Activated naive CD4-positive, alpha-beta T cell treated with anti-CD3 and anti-CD28 coated beads, Interleukin-2, amount 10 ng/mL, durations not matched to agents 7 days and 5 days (primary cell): ENCODE data around the gene GKN1.

Experiments
- CTCF ChIA-PET: fragments of 350-600 bp; sonication (Branson Sonifier 250); formaldehyde crosslinking; loops from one replicate; lab custom pipeline; 2021; ENCODE audit warnings: antibody characterized with exemption; lab: Charles Lee
- DNase-seq: peaks from one replicate; pipeline ENCODE4 v3.0.0-alpha.2; 2020
- H3K27ac Mint-ChIP-seq: one replicate; pipeline ENCODE4 v1.8.0; 2021; ENCODE audit warnings: mild to moderate bottlenecking, moderate library complexity, mixed read lengths
- H3K27me3 Mint-ChIP-seq: one replicate; pipeline ENCODE4 v1.8.0; 2021; ENCODE audit warnings: mild to moderate bottlenecking, mixed read lengths
- H3K36me3 Mint-ChIP-seq: one replicate; pipeline ENCODE4 v1.8.0; 2021; ENCODE audit warnings: mixed read lengths
- H3K4me1 Mint-ChIP-seq: one replicate; pipeline ENCODE4 v1.8.0; 2021; ENCODE audit warnings: mixed read lengths
- H3K4me3 Mint-ChIP-seq: one replicate; pipeline ENCODE4 v1.8.0; 2021; ENCODE audit warnings: mild to moderate bottlenecking, moderate library complexity, mixed read lengths
- H3K9me3 Mint-ChIP-seq: one replicate; pipeline ENCODE4 v1.8.0; 2021; ENCODE audit warnings: mixed read lengths

GKN1 gene

DNA sequence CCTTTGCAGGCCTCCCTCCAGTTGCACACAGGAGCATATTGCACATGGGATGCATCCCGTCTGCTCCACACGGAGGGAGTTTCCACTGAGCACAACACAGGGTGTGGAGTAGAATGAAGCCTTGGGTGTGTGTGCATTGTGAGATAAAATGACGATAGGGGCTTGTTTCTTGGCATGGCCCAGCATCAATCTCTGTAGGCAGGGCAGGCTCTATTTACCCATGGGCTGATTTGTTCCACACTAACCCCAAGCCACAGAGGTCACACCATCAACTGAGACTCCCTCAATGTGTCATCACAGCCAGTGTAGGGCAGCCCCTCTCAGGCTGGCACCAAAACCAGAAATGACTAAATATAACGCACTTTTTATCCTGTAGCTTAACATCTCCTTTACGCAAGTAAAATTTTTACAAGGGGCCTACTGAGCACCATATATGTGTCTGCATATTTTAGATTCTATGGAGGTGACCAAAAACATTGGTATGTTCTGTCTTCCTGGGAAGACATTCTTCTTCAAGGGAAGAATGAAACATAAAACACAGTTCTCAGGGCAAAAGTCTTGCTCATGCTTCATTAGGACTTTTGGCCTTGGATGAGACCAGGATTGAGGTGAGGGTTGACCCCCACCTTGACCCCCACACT is 2.7 kb upstream of the GKN1 start:
- no peak for DNase-seq
- H3K27ac Mint-ChIP-seq = no peak overlapping the region
- H3K9me3 Mint-ChIP-seq = no peaks in the 10 kb centered on the region
- H3K4me1 Mint-ChIP-seq = no peaks in the 10 kb centered on the region
- no peak overlapping the region for H3K4me3 Mint-ChIP-seq
- peaks cover 28% of the 10 kb centered on the region for H3K27me3 Mint-ChIP-seq
- H3K36me3 Mint-ChIP-seq = no peaks in the 10 kb centered on the region
- CTCF ChIA-PET = no interaction called here

DNA sequence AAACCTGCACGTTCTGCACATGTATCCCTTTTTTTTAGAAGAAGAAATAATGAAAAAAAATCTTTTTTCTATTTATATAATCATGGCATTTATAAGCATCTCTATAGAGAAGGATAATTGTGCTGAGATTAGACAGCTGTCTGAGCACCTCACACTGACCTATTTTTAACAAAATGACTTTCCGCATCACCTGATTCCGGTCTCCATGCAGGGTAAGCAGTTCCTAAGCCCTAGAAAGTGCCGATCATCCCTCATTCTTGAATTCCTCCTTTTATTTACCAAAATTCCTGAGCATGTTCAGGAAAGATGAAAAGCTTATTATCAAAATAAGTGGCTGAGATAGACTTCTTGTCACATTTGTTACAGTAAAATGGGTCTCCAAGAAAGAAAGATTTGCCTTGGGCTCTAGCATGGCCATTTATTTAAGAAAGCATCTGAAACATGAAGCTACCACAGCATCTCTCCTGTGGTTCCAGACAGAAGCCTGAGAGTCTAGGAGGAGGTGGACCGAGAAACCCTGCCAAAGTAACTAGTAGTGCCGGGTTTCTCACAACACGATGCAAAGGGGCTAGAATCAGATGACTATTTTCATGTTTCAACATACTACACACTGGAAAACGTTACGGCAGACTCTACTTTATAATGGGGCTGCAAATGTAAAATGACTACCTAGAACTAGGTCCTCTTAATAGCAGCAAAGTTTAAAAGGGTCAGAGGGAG is 670 bp downstream of the GKN1 start:
- no peak for DNase-seq
- H3K36me3 Mint-ChIP-seq = no peaks in the 10 kb centered on the region
- no peak overlapping the region for H3K4me3 Mint-ChIP-seq
- peaks cover 32% of the 10 kb centered on the region for H3K27me3 Mint-ChIP-seq
- no peaks in the 10 kb centered on the region for H3K4me1 Mint-ChIP-seq
- H3K9me3 Mint-ChIP-seq = no peaks in the 10 kb centered on the region
- CTCF ChIA-PET = interaction anchor here (0.6 to 1.0 kb wide), 2 partner anchors 32 to 50 kb away, joined by 3 to 4 read pairs; no protein-coding TSS in a partner anchor
- no peak overlapping the region for H3K27ac Mint-ChIP-seq

DNA sequence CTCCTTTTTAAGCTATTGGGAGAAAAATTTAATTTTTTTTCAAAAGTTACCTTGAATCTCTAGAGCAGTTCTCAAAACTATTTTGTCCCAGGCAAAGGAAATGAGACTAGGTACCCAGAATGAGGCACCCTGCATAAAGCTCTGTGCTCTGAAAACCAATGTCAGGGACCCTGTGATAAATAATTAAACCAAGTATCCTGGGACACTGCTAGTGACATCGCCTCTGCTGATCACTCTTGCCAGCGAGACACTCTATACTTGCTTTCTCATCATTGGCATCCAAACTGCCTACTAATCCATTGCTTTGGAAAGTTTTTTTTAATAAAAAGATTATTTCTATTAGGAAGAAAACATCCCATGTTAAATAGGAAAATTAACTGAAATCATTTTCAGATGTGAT is 1.4 kb downstream of the GKN1 start:
- Mint-ChIP-seq H3K4me1 (no peaks in the 10 kb centered on the region), H3K27me3 (peaks cover 32% of the 10 kb centered on the region), H3K9me3 (no peaks in the 10 kb centered on the region), H3K4me3 (no peak overlapping the region), H3K36me3 (no peaks in the 10 kb centered on the region), H3K27ac (no peak overlapping the region)
- DNase-seq = no peak
- CTCF ChIA-PET = interaction anchor here (1.0 kb wide), 1 partner anchor 33 kb away, joined by 4 read pairs; no protein-coding TSS in a partner anchor

DNA sequence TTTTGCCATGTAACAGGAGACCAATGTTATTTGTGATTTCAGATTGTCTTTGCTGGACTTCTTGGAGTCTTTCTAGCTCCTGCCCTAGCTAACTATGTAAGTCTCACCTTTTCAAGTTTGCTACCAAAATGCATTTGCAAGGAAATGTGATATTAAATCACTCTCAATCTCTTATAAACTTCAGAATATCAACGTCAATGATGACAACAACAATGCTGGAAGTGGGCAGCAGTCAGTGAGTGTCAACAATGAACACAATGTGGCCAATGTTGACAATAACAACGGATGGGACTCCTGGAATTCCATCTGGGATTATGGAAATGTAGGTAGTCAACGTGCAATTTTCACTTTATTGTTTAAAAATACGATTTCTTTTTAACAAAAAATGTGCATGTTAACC is 3.0 kb downstream of the GKN1 start:
- Mint-ChIP-seq H3K4me3 (no peak overlapping the region), H3K9me3 (no peaks in the 10 kb centered on the region), H3K27me3 (peaks cover 37% of the 10 kb centered on the region), H3K4me1 (no peaks in the 10 kb centered on the region), H3K27ac (no peak overlapping the region), H3K36me3 (no peaks in the 10 kb centered on the region)
- DNase-seq = no peak
- CTCF ChIA-PET = no interaction called here

- no peak for DNase-seq
- H3K9me3 Mint-ChIP-seq = no peaks in the 10 kb centered on the region
- peaks cover 37% of the 10 kb centered on the region for H3K27me3 Mint-ChIP-seq
- no peak overlapping the region for H3K27ac Mint-ChIP-seq
- no peaks in the 10 kb centered on the region for H3K4me1 Mint-ChIP-seq
- no peaks in the 10 kb centered on the region for H3K36me3 Mint-ChIP-seq
- H3K4me3 Mint-ChIP-seq = no peak overlapping the region
- CTCF ChIA-PET = no interaction called here
Measured at GRCh38 chr2:68978098-68978497, 3.7 kb downstream of the GKN1 start.

DNA sequence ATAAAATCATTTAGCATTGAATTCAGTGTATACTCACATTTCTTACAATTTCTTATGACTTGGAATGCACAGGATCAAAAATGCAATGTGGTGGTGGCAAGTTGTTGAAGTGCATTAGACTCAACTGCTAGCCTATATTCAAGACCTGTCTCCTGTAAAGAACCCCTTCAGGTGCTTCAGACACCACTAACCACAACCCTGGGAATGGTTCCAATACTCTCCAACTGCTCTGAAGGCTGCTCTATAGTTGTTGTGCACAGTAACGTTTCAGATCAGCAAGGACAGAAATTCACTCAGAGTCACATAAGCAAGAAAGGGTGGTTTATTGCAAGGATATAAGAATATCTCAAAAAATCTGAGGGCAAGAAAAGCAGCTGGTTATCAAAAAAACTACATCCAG is 6.5 kb downstream of the GKN1 start:
- Mint-ChIP-seq H3K27ac (no peak overlapping the region), H3K36me3 (no peaks in the 10 kb centered on the region), H3K4me3 (no peak overlapping the region), H3K4me1 (no peaks in the 10 kb centered on the region), H3K27me3 (peaks cover 19% of the 10 kb centered on the region), H3K9me3 (no peaks in the 10 kb centered on the region)
- no peak for DNase-seq
- CTCF ChIA-PET = no interaction called here

GRCh38 chr2:68987021-68987503 is 12.6 kb downstream of the GKN1 start:
- CTCF ChIA-PET = no interaction called here
- Mint-ChIP-seq H3K4me1 (no peaks in the 10 kb centered on the region), H3K27me3 (peaks cover 12% of the 10 kb centered on the region), H3K36me3 (no peaks in the 10 kb centered on the region), H3K9me3 (no peaks in the 10 kb centered on the region), H3K27ac (no peak overlapping the region), H3K4me3 (no peak overlapping the region)
- no peak for DNase-seq

DNA sequence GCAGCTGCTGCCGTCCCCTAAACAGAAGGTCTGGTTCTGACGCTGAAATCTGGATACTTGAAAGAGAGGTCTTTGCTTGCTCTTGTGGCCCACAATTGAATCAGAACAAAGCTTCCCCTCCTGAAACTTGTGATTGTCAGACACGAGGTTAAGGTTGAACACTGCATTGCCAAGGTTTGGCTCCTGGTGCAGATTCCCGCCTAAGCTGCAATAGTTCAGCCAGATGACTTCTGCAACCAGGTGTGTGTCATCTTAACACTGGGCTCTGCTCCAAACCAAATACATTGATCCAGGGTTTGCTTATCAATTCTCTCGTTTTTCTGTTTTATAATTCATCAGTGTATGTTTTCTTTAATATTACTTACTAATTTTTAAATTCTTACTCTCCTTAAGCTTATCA is 14.6 kb downstream of the GKN1 start:
- no peak overlapping the region for H3K27ac Mint-ChIP-seq

GRCh38 chr2:68992341-68992740 is 17.9 kb downstream of the GKN1 start:
- Mint-ChIP-seq H3K9me3 (no peaks in the 10 kb centered on the region), H3K4me3 (no peak overlapping the region), H3K4me1 (no peaks in the 10 kb centered on the region), H3K27me3 (peaks cover 33% of the 10 kb centered on the region), H3K27ac (no peak overlapping the region), H3K36me3 (no peaks in the 10 kb centered on the region)
- DNase-seq = no peak
- CTCF ChIA-PET = no interaction called here

More for the DNA sequence above, 14.6 kb downstream of the GKN1 start:
- H3K4me1 Mint-ChIP-seq = no peaks in the 10 kb centered on the region
- H3K4me3 Mint-ChIP-seq = no peak overlapping the region
- no peaks in the 10 kb centered on the region for H3K36me3 Mint-ChIP-seq
- H3K9me3 Mint-ChIP-seq = no peaks in the 10 kb centered on the region
- peaks cover 23% of the 10 kb centered on the region for H3K27me3 Mint-ChIP-seq
- CTCF ChIA-PET = no interaction called here
- no peak for DNase-seq

DNA sequence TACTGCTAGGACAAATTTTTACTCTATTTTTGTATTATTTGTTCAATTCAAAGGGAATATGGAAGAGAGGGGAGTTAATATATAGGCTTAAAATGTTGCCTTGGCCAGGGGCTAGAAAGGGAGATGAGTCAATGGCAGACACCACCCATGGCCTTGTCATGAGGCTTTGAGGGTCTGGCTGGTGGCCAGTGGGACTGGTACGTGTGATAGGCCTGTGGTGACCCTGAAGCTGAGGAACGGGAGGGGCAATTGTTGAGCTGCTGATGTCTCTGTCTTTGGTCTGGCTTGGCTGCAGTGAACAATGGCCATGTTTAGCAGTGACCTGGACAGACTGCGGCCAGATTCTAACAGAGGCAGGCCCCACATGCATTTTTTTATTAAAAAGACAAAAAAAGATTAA is 18.5 kb downstream of the GKN1 start:
- H3K36me3 Mint-ChIP-seq = no peaks in the 10 kb centered on the region
- H3K9me3 Mint-ChIP-seq = no peaks in the 10 kb centered on the region
- H3K4me3 Mint-ChIP-seq = no peak overlapping the region
- no peak overlapping the region for H3K27ac Mint-ChIP-seq
- peaks cover 33% of the 10 kb centered on the region for H3K27me3 Mint-ChIP-seq
- no peaks in the 10 kb centered on the region for H3K4me1 Mint-ChIP-seq
- DNase-seq = no peak
- CTCF ChIA-PET = interaction anchor here (1.3 kb wide), 1 partner anchor 20 kb away, joined by 3 read pairs; the partner anchor contains the start of gene ANTXR1

DNA sequence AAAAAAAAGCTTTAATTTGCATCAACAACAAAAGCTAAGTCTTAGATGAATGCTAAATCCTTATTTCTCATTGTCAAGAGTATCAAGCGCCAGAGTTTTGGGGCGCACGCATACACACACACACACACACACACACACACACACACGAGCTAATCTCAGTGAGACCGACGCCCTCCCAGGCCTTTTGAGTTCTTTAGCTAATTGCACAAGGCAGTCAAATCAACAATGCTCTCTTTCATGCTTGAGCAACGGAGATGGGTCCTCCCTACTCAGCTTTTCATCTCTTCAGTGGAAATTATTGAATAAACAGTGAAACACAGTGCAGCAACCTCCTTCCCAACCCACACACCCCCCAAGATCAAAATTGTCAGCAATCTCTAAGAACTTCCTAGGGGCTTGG is 19.2 kb downstream of the GKN1 start:
- CTCF ChIA-PET = interaction anchor here (0.7 to 1.3 kb wide), 2 partner anchors 19 to 50 kb away, joined by 3 read pairs; partner anchors contain the start of gene ANTXR1
- Mint-ChIP-seq H3K27ac (no peak overlapping the region), H3K9me3 (no peaks in the 10 kb centered on the region), H3K4me3 (no peak overlapping the region), H3K27me3 (peaks cover 37% of the 10 kb centered on the region), H3K36me3 (no peaks in the 10 kb centered on the region), H3K4me1 (no peaks in the 10 kb centered on the region)
- DNase-seq = no peak

GRCh38 chr2:68994864-68995263 is 20.4 kb downstream of the GKN1 start:
- Mint-ChIP-seq H3K4me3 (no peak overlapping the region), H3K9me3 (no peaks in the 10 kb centered on the region), H3K4me1 (no peaks in the 10 kb centered on the region), H3K36me3 (no peaks in the 10 kb centered on the region), H3K27ac (no peak overlapping the region), H3K27me3 (peaks cover 38% of the 10 kb centered on the region)
- no peak for DNase-seq
- CTCF ChIA-PET = no interaction called here

- DNase-seq = no peak
- no peak overlapping the region for H3K27ac Mint-ChIP-seq
- no peaks in the 10 kb centered on the region for H3K36me3 Mint-ChIP-seq
- CTCF ChIA-PET = interaction anchor here (0.6 kb wide), 1 partner anchor 569 kb away, joined by 4 read pairs; no protein-coding TSS in a partner anchor
- no peaks in the 10 kb centered on the region for H3K4me1 Mint-ChIP-seq
- no peak overlapping the region for H3K4me3 Mint-ChIP-seq
- no peaks in the 10 kb centered on the region for H3K9me3 Mint-ChIP-seq
- H3K27me3 Mint-ChIP-seq = peaks cover 28% of the 10 kb centered on the region
Measured at GRCh38 chr2:68995916-68996315, 21.5 kb downstream of the GKN1 start.

- H3K36me3 Mint-ChIP-seq = no peaks in the 10 kb centered on the region
- CTCF ChIA-PET = no interaction called here
- no peaks in the 10 kb centered on the region for H3K4me1 Mint-ChIP-seq
- H3K27ac Mint-ChIP-seq = no peak overlapping the region
- no peak for DNase-seq
- H3K27me3 Mint-ChIP-seq = peaks cover 23% of the 10 kb centered on the region
- no peak overlapping the region for H3K4me3 Mint-ChIP-seq
- H3K9me3 Mint-ChIP-seq = no peaks in the 10 kb centered on the region
Measured at GRCh38 chr2:68997401-68997800, 23.0 kb downstream of the GKN1 start.

- Mint-ChIP-seq H3K27me3 (peaks cover 9% of the 10 kb centered on the region), H3K36me3 (no peaks in the 10 kb centered on the region), H3K4me1 (no peaks in the 10 kb centered on the region), H3K9me3 (no peaks in the 10 kb centered on the region), H3K4me3 (no peak overlapping the region), H3K27ac (no peak overlapping the region)
- CTCF ChIA-PET = interaction anchor here (1.7 kb wide), 1 partner anchor 11 kb away, joined by 7 read pairs; the partner anchor contains the start of gene ANTXR1
- DNase-seq = no peak
Measured at GRCh38 chr2:69001879-69002278, 27.4 kb downstream of the GKN1 start.
